Panc1 (cell line): ENCODE results near the gene ZNF775.

Experiments
- CTCF ChIP-seq: fragments of 450-650 bp; IDR thresholded peaks from 2 replicates; pipeline ENCODE4 v1.5.1; 2017; ENCODE audit warnings: mild to moderate bottlenecking
- POLR2AphosphoS5 ChIP-seq: IDR thresholded peaks from 2 replicates; pipeline ENCODE4 v1.6.1; 2012; ENCODE audit warnings: mild to moderate bottlenecking, low read depth, low read length, moderate library complexity
- REST ChIP-seq, 2 experiments: IDR thresholded peaks; 2 replicates each; pipeline ENCODE4 v1.6.1; 2011 to 2012; ENCODE audit warnings: low read depth in 2 of 2, control low read depth in 1 of 2, low read length in 1 of 2, mild to moderate bottlenecking in 1 of 2, moderate library complexity in 1 of 2; ENCODE audit not compliant: insufficient read depth in 1 of 2
- SIN3A ChIP-seq: IDR thresholded peaks from 2 replicates; pipeline ENCODE4 v1.6.1; 2012; ENCODE audit warnings: low read depth, mild to moderate bottlenecking, low read length, moderate library complexity, borderline replicate concordance; ENCODE audit not compliant: insufficient read depth

DNA sequence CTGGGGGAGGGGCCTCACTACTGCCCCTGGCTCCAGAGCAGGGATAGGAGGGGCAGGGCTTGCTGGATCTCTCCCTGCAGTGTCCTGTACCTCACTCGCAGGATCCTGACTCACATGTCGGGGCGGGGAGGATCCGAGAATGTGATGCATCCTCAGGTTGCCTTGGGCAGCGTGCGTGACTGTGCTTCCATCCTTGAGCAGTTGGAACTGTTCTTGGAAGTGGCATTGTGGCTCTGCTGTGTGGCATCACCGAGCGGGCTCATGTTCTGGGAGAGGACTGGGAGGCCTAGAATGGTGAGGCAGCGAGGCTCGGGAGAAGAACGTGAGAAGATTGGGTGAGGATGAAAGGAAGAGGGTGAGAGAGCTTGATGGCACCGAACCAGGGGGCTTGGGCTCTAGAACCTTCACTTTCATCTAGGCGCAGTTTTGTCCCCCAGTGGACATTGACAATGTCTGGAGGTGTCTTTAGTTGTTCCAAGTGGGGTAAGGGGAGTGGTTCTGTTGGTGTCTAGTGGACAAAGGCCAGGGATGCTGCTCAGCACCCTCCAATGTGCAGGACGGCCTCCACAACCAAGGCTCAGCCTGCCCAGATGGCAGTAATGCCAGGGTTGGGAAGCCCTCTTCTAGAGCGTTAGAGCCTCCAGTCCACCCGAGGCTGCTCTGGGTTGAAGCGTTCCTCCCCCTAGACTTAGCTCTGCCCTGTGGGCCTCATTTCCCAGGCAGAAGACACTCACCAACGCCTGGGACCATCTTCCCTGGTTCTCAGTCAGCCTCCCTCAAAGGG, 46.1 kb upstream of the ZNF775 start:
- TF ChIP-seq CTCF (no peak), POLR2AphosphoS5 (no peak), REST (IDR thresholded peaks at IDR 0.05; ENCODE audit: insufficient read depth in 1 of 2, low read depth in 2 of 2, low read length in 1 of 2) (no peak), SIN3A (no peak)
